HCT116 (cell line): ENCODE data around the gene ADCK1. TPM values are rescaled to one million over a fixed set of nuclear protein-coding genes. Genes with fewer than 3 reads are reported as not detected.

ENCODE experiments used
- ATAC-seq: fragments of 200-7000 bp; cut with Tn5 transposase; 2 replicates; pipeline ENCODE4 v1.9.1; 2020; ENCODE audit warnings: mild to moderate bottlenecking, moderate library complexity
- BruUV-seq: library from RNA; stranded (reverse); fragments of 400-500 nt; replicated peaks from 2 replicates; lab custom pipeline; 2021; lab: Mats Ljungman, UMichigan
- CTCF ChIA-PET: fragments of 300-600 bp; sonication (Branson Sonifier 250); formaldehyde crosslinking; loops from one replicate; lab custom pipeline; 2021; ENCODE audit warnings: antibody characterized with exemption; lab: Charles Lee
- POLR2A ChIA-PET: fragments of 300-600, 350-600 bp; sonication (Branson Sonifier 250); formaldehyde crosslinking; loops from one replicate; lab custom pipeline; 2021; ENCODE audit warnings: antibody characterized with exemption; lab: Charles Lee
- RAD21 ChIA-PET, 2 experiments: fragments of 300-600 bp; sonication (Branson Sonifier 250); formaldehyde crosslinking; loops; one replicate each; lab custom pipeline; 2023; ENCODE audit warnings: low total read pairs in 2 of 2; ENCODE audit not compliant: uncharacterized antibody in 2 of 2, unreplicated experiment in 2 of 2, low non-redundant PET in 1 of 2; lab: Charles Lee
- DNase-seq: peaks from one replicate; pipeline ENCODE4 v3.0.0-alpha.2; 2010; ENCODE audit warnings: low read depth, low spot score
- H2AFZ ChIP-seq: fragments of 200-600 bp; shearing (Covaris generic), sonication (generic); 2 replicates; pipeline ENCODE4 v1.6.1; 2017; ENCODE audit warnings: low read depth, mixed run types, mixed read lengths, antibody characterized with exemption, low read length; ENCODE audit not compliant: poor library complexity, severe bottlenecking
- H3K27ac ChIP-seq: 2 replicates; pipeline ENCODE4 v1.5.1; 2012; ENCODE audit warnings: low read depth, low read length
- H3K27me3 ChIP-seq: fragments of 200-600 bp; sonication (generic); 2 replicates; pipeline ENCODE4 v1.6.1; 2016; ENCODE audit warnings: mixed run types, low read length, mixed read lengths; ENCODE audit not compliant: insufficient read depth
- H3K36me3 ChIP-seq, 2 experiments: fragments of 200-500 bp in 1 of 2; fragments of 200-600 bp in 1 of 2; sonication (Bioruptor generic) in 1 of 2; sonication (generic) in 1 of 2; 2 replicates each; pipeline versions ENCODE4 v1.5.1 to v1.6.1; 2014 to 2016; ENCODE audit warnings: low read length in 2 of 2, inconsistent platforms in 1 of 2, mixed read lengths in 1 of 2, mixed run types in 1 of 2; ENCODE audit not compliant: insufficient read depth in 2 of 2, control insufficient read depth in 1 of 2
- H3K4me1 ChIP-seq, 2 experiments: fragments of 200-600 bp in 1 of 2; sonication (generic) in 1 of 2; 2 replicates each; pipeline versions ENCODE4 v1.5.1 to v1.6.1; 2012 to 2017; ENCODE audit warnings: low read length in 2 of 2, inconsistent platforms in 1 of 2, mild to moderate bottlenecking in 1 of 2, mixed read lengths in 1 of 2, mixed run types in 1 of 2, moderate library complexity in 1 of 2; ENCODE audit not compliant: insufficient read depth in 2 of 2, control insufficient read depth in 1 of 2
- H3K4me2 ChIP-seq: fragments of 200-600 bp; sonication (generic); 2 replicates; pipeline ENCODE4 v1.6.1; 2017; ENCODE audit warnings: mixed run types, low read length, mixed read lengths
- H3K4me3 ChIP-seq, 2 experiments: fragments of 200-600 bp in 1 of 2; sonication (generic) in 1 of 2; replicated peaks in 1 of 2; 2 replicates each; pipeline ENCODE4 v1.5.1; 2011 to 2016; ENCODE audit warnings: low read length in 2 of 2, control low read depth in 1 of 2, low read depth in 1 of 2, mild to moderate bottlenecking in 1 of 2, mixed read lengths in 1 of 2, mixed run types in 1 of 2
- H3K79me2 ChIP-seq: fragments of 200-600 bp; sonication (generic); 2 replicates; pipeline ENCODE4 v1.6.1; 2017; ENCODE audit warnings: mild to moderate bottlenecking, mixed run types, low read length, moderate library complexity, mixed read lengths; ENCODE audit not compliant: insufficient read depth
- H3K9ac ChIP-seq: fragments of 200-600 bp; sonication (generic); 2 replicates; pipeline ENCODE4 v1.6.1; 2016; ENCODE audit warnings: low read length, mixed read lengths
- H3K9me2 ChIP-seq: fragments of 200-600 bp; sonication (generic), shearing (Covaris generic); 2 replicates; pipeline ENCODE4 v1.6.1; 2017; ENCODE audit warnings: mixed run types, mild to moderate bottlenecking, moderate library complexity; ENCODE audit not compliant: insufficient read depth
- H3K9me3 ChIP-seq, 2 experiments: fragments of 200-500 bp in 1 of 2; fragments of 200-600 bp in 1 of 2; sonication (Bioruptor generic) in 1 of 2; sonication (generic) in 1 of 2; 2 replicates each; pipeline ENCODE4 v1.6.1; 2014 to 2017; ENCODE audit warnings: low read length in 2 of 2, mixed read lengths in 2 of 2, inconsistent platforms in 1 of 2, low read depth in 1 of 2, mild to moderate bottlenecking in 1 of 2, mixed run types in 1 of 2, moderate library complexity in 1 of 2; ENCODE audit not compliant: control insufficient read depth in 1 of 2, insufficient read depth in 1 of 2
- H4K20me1 ChIP-seq: fragments of 200-600 bp; sonication (generic), shearing (Covaris generic); 2 replicates; pipeline ENCODE4 v1.6.1; 2017; ENCODE audit warnings: mixed run types, mild to moderate bottlenecking, moderate library complexity; ENCODE audit not compliant: insufficient read depth
- CBX3 ChIP-seq: IDR thresholded peaks from 2 replicates; pipeline ENCODE4 v1.6.1; 2012; ENCODE audit warnings: low read depth
- CTCF ChIP-seq, 3 experiments: fragments of 200-600 bp in 1 of 3; sonication (generic) in 1 of 3; IDR thresholded peaks in 2 of 3; conservative IDR thresholded peaks in 1 of 3; 2 replicates each; pipeline ENCODE4 v1.5.1; 2012 to 2017; ENCODE audit warnings: low read depth in 2 of 3, low read length in 2 of 3, antibody characterized with exemption in 1 of 3, borderline replicate concordance in 1 of 3, control low read depth in 1 of 3, mild to moderate bottlenecking in 1 of 3, mixed read lengths in 1 of 3, mixed run types in 1 of 3, moderate library complexity in 1 of 3; ENCODE audit not compliant: insufficient read depth in 1 of 3
- ELF1 ChIP-seq: IDR thresholded peaks from 2 replicates; pipeline ENCODE4 v1.6.1; 2012; ENCODE audit warnings: low read depth, borderline replicate concordance
- EZH2 ChIP-seq: fragments of 200-600 bp; sonication (generic); IDR thresholded peaks from 2 replicates; pipeline ENCODE4 v1.6.1; 2017; ENCODE audit warnings: antibody characterized with exemption, mixed run types
- EZH2phosphoT487 ChIP-seq: fragments of 200-600 bp; IDR thresholded peaks from 2 replicates; pipeline ENCODE4 v1.6.1; 2018; ENCODE audit warnings: antibody characterized with exemption, borderline replicate concordance
- POLR2A ChIP-seq: IDR thresholded peaks from 2 replicates; pipeline ENCODE4 v1.7.0; 2011; ENCODE audit warnings: borderline replicate concordance; ENCODE audit not compliant: insufficient read depth, insufficient read length; ENCODE audit errors: extremely low read depth
- SIN3A ChIP-seq: IDR thresholded peaks from 2 replicates; pipeline ENCODE4 v1.6.1; 2012; ENCODE audit warnings: low read depth
- TCF7L2 ChIP-seq: IDR thresholded peaks from 2 replicates; pipeline ENCODE4 v1.7.0; 2011; ENCODE audit warnings: borderline replicate concordance, inconsistent platforms; ENCODE audit not compliant: insufficient read depth, insufficient read length; ENCODE audit errors: extremely low read depth
- ZFX ChIP-seq: fragments of 450-650 bp; IDR thresholded peaks from 2 replicates; pipeline ENCODE4 v1.6.1; 2017
- ZNF274 ChIP-seq: fragments of 200-500 bp; sonication (Bioruptor generic); IDR thresholded peaks from 2 replicates; pipeline ENCODE4 v1.6.1; 2014; ENCODE audit warnings: mild to moderate bottlenecking, low read depth, low read length, inconsistent platforms
- intact Hi-C: fragments of 100-400 bp; cut with micrococcal nuclease; formaldehyde crosslinking; loops from 2 replicates; pipeline ENCODE4 v1.10.0; 2022
- total RNA-seq: library from RNA; stranded (reverse); gene quantifications from one replicate; pipeline ENCODE4 v1.2.1, GENCODE V29; 2021; ENCODE audit not compliant: unreplicated experiment
- TF ChIP-seq, protein P1 (sequence below): IDR thresholded peaks from 2 replicates; pipeline ENCODE4 v1.6.1; 2012
- TF ChIP-seq, protein P2 (sequence below): IDR thresholded peaks from 2 replicates; pipeline ENCODE4 v1.6.1; 2012

ADCK1 gene
- total RNA-seq, 1 experiment from 2014 or later: 6.0 TPM

- no peak overlapping the region for H2AFZ ChIP-seq
- no peaks in the 10 kb centered on the region for H3K79me2 ChIP-seq
- no TSS peak for BruUV-seq
- H3K4me2 ChIP-seq: no peak overlapping the region
- intact Hi-C loops: no loop called here
- no peak overlapping the region for H3K4me3 ChIP-seq
- H4K20me1 ChIP-seq: no peaks in the 10 kb centered on the region
- H3K27ac ChIP-seq: no peak overlapping the region
- POLR2A ChIA-PET: no interaction called here
- no peak for TF ChIP-seq ZNF274
- TF ChIP-seq, protein P1, sequence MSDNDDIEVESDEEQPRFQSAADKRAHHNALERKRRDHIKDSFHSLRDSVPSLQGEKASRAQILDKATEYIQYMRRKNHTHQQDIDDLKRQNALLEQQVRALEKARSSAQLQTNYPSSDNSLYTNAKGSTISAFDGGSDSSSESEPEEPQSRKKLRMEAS: no peak
- no peaks in the 10 kb centered on the region for H3K9me3 ChIP-seq
- no peak for DNase-seq
- RAD21 ChIA-PET: no interaction called here
- ATAC-seq: no peak
- no peaks in the 10 kb centered on the region for H3K36me3 ChIP-seq
- no peaks in the 10 kb centered on the region for H3K27me3 ChIP-seq
- H3K9ac ChIP-seq: no peak overlapping the region
- no peaks in the 10 kb centered on the region for H3K9me2 ChIP-seq
- H3K4me1 ChIP-seq: no peaks in the 10 kb centered on the region
- CTCF ChIA-PET: no interaction called here
Observed at GRCh38 chr14:77917491-77918201, 117.7 kb downstream of the ADCK1 start.

DNA sequence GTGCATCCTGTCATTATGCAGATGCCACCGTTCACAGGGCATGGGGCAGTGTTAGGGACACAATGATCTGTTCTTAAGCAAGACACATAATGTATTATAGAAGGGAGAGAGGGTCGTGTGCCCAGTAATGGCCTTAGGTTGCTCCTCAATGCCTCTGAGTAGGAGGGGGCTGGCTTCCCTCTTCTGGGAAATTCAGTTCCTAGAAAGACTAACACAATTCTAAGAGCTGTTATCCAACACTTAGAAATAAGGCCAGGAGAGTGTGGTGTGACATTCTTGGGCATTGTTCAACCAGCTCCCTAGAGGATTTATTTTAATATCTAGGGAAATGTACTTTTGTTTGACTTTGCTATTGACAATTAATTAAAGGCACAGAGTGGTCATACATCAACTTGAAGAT lies 118.5 kb downstream of the ADCK1 start:
- Histone ChIP-seq H2AFZ (no peak overlapping the region), H3K4me1 (no peaks in the 10 kb centered on the region), H3K27me3 (no peaks in the 10 kb centered on the region), H3K4me3 (no peak overlapping the region), H3K79me2 (no peaks in the 10 kb centered on the region), H4K20me1 (no peaks in the 10 kb centered on the region), H3K9me2 (no peaks in the 10 kb centered on the region), H3K9ac (no peak overlapping the region), H3K4me2 (no peak overlapping the region), H3K36me3 (no peaks in the 10 kb centered on the region), H3K9me3 (no peaks in the 10 kb centered on the region), H3K27ac (no peak overlapping the region)
- DNase-seq (no peak), ATAC-seq (no peak)
- RAD21 ChIA-PET: no interaction called here
- POLR2A ChIA-PET: no interaction called here
- intact Hi-C loops: no loop called here
- no TSS peak for BruUV-seq
- CTCF ChIA-PET: no interaction called here
- TF ChIP-seq, protein P2, sequence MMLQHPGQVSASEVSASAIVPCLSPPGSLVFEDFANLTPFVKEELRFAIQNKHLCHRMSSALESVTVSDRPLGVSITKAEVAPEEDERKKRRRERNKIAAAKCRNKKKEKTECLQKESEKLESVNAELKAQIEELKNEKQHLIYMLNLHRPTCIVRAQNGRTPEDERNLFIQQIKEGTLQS: no peak
- TF ChIP-seq TCF7L2 (no peak), EZH2phosphoT487 (no peak), ZFX (no peak), CTCF (IDR thresholded peaks at IDR 0.05 in 2 of 3, conservative IDR thresholded peaks at IDR 0.05 in 1 of 3; ENCODE audit: borderline replicate concordance in 1 of 3, insufficient read depth in 1 of 3, low read depth in 2 of 3, low read length in 2 of 3) (no peak), POLR2A (no peak), ELF1 (no peak), SIN3A (no peak), CBX3 (no peak), EZH2 (no peak)
